AG04450 (cell line): ENCODE results near the gene RBM4. TPM values are rescaled to one million over a fixed set of nuclear protein-coding genes. Genes with fewer than 3 reads are reported as not detected.

ENCODE experiments used
- CTCF ChIA-PET: fragments of 300-600, 350-600 bp; formaldehyde crosslinking; extraction: SDS; loops from one replicate; lab custom pipeline; 2022; ENCODE audit warnings: antibody characterized with exemption, inconsistent platforms; lab: Charles Lee
- POLR2A ChIA-PET: fragments of 350-600 bp; formaldehyde crosslinking; extraction: SDS; loops from one replicate; lab custom pipeline; 2021; ENCODE audit warnings: antibody characterized with exemption, inconsistent platforms; lab: Yijun Ruan, JAX
- DNase-seq: peaks from one replicate; pipeline ENCODE4 v3.0.0-alpha.2; 2011; ENCODE audit warnings: low read depth, low spot score
- H3K27ac ChIP-seq: one replicate; pipeline ENCODE4 v1.5.1; 2012; ENCODE audit warnings: low read depth, low read length, control low read depth
- H3K27me3 ChIP-seq: one replicate; pipeline ENCODE4 v1.6.0; 2012; ENCODE audit warnings: low read length; ENCODE audit not compliant: control insufficient read depth, insufficient read depth
- H3K4me3 ChIP-seq: 2 replicates; pipeline ENCODE4 v1.5.1; 2011; ENCODE audit warnings: mild to moderate bottlenecking, low read depth, low read length, control low read depth
- H3K9me3 ChIP-seq: 2 replicates; pipeline ENCODE4 v1.5.1; 2012; ENCODE audit warnings: low read length; ENCODE audit not compliant: control insufficient read depth, insufficient read depth
- CTCF ChIP-seq: IDR thresholded peaks from 2 replicates; pipeline ENCODE4 v1.5.1; 2011; ENCODE audit warnings: low read depth, low read length, control low read depth, inconsistent platforms
- polyA plus RNA-seq: library from polyadenylated mRNA; depleted of rRNA; stranded (reverse); fragments of >200 nt; gene quantifications from 2 replicates; pipeline ENCODE4 v1.2.3, GENCODE V29; 2011

RBM4 gene
- polyA plus RNA-seq, 1 experiment, result 272 TPM

- CTCF ChIA-PET, result no interaction called here
- Histone ChIP-seq H3K27ac (peak overlapping the region; percentile 81), H3K27me3 (no peaks in the 10 kb centered on the region), H3K4me3 (no peak overlapping the region), H3K9me3 (no peaks in the 10 kb centered on the region)
- POLR2A ChIA-PET, result interaction anchor here (0.6 to 1.5 kb wide), 5 partner anchors 9 to 71 kb away, joined by 3 to 7 read pairs (median 5); partner anchors contain the start of genes RBM14, RBM4 and RBM4B
- peak; percentile 15 for DNase-seq
- no peak for TF ChIP-seq CTCF
Observed at GRCh38 chr11:66607126-66607834, 31.2 kb upstream of the RBM4 start.

- no peak overlapping the region for H3K27ac ChIP-seq
- DNase-seq, result no peak
- no peaks in the 10 kb centered on the region for H3K27me3 ChIP-seq
- no peak for TF ChIP-seq CTCF
- H3K4me3 ChIP-seq, result no peak overlapping the region
- POLR2A ChIA-PET, result interaction anchor here (0.6 kb wide), 1 partner anchor 12 kb away, joined by 4 read pairs; no protein-coding TSS in a partner anchor
- no peaks in the 10 kb centered on the region for H3K9me3 ChIP-seq
- CTCF ChIA-PET, result no interaction called here
Observed at GRCh38 chr11:66609721-66610617, 28.5 kb upstream of the RBM4 start.

GRCh38 chr11:66612458-66612857 lies 26.0 kb upstream of the RBM4 start:
- H3K27ac ChIP-seq, result no peak overlapping the region
- POLR2A ChIA-PET, result no interaction called here
- no peaks in the 10 kb centered on the region for H3K27me3 ChIP-seq
- H3K4me3 ChIP-seq, result no peak overlapping the region
- H3K9me3 ChIP-seq, result 0 out of 2 replicates have a peak, but pooled peaks cover 4% of the 10 kb centered on the region
- no peak for TF ChIP-seq CTCF
- DNase-seq, result no peak
- CTCF ChIA-PET, result no interaction called here

GRCh38 chr11:66614073-66614472 lies 24.4 kb upstream of the RBM4 start:
- POLR2A ChIA-PET, result no interaction called here
- TF ChIP-seq CTCF, result no peak
- no peak overlapping the region for H3K27ac ChIP-seq
- DNase-seq, result no peak
- H3K9me3 ChIP-seq, result 0 out of 2 replicates have a peak, but pooled peaks cover 4% of the 10 kb centered on the region
- no peaks in the 10 kb centered on the region for H3K27me3 ChIP-seq
- no peak overlapping the region for H3K4me3 ChIP-seq
- CTCF ChIA-PET, result no interaction called here
